ENCODE data around the gene MS4A4A. TPM values are rescaled to one million over a fixed set of nuclear protein-coding genes. Genes with fewer than 3 reads are reported as not detected.

Gene MS4A4A
- total RNA-seq, 2 donors from 2014 or later, result not detected

DNA sequence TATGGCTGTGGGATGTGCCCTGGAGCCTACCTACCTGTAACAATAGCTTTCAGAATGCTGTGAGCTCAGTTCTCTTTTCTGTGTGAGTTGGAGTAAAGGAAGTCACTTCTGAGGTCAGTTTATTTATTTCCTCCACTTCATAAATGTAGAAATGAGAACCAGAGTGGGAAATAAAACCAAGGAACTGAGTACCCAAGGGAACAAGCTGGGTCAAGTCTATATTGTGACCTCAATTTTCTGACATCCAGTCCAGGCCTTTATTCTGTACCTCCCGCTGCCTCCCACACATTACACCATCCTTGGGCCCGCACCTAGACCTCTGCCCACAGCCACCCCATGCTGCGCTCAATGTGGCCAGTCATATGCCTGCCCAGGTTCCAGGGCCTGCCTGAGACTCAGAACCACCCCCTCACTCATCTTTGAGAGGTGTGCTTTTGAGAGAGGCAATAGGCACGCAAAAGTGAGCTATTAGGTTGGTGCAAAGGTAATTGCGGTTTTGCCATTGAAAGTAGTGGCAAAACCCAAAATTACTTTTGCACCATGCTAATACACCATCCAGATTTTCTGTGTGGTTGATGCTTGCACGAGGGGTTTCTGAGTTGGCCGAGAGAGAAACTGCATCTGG lies 56.4 kb downstream of the MS4A4A start:
- peaks cover 3% of the 10 kb centered on the region for H3K4me1 Mint-ChIP-seq
- H3K4me3 ChIP-seq (ENCODE audit: low read length), result no peak overlapping the region
- H3K27me3 Mint-ChIP-seq (ENCODE audit: insufficient read depth), result no peaks in the 10 kb centered on the region
- WGBS, 2 experiments (ENCODE audit: insufficient coverage in 1 of 2, insufficient read length in 1 of 2), result 89 to 93% methylated on average over 4 to 7 of the region's 7 CpGs
- H3K4me3 Mint-ChIP-seq, result no peak overlapping the region
- DNase-seq, result no peak
- H3K4me1 ChIP-seq (ENCODE audit: control insufficient read depth, insufficient read depth, low read length), result no peaks in the 10 kb centered on the region
- no peaks in the 10 kb centered on the region for H3K27me3 ChIP-seq (ENCODE audit: control insufficient read depth, insufficient read depth, low read length, poor library complexity, severe bottlenecking)
- H3K36me3 Mint-ChIP-seq (ENCODE audit: low read depth), result no peaks in the 10 kb centered on the region
- H3K9me3 Mint-ChIP-seq, result no peaks in the 10 kb centered on the region
- no peaks in the 10 kb centered on the region for H3K9me3 ChIP-seq (ENCODE audit: control insufficient read depth, low read length)
- no peak overlapping the region for H3K9ac ChIP-seq (ENCODE audit: extremely low read depth, low read length, poor library complexity, severe bottlenecking)
- TF ChIP-seq, protein P1, sequence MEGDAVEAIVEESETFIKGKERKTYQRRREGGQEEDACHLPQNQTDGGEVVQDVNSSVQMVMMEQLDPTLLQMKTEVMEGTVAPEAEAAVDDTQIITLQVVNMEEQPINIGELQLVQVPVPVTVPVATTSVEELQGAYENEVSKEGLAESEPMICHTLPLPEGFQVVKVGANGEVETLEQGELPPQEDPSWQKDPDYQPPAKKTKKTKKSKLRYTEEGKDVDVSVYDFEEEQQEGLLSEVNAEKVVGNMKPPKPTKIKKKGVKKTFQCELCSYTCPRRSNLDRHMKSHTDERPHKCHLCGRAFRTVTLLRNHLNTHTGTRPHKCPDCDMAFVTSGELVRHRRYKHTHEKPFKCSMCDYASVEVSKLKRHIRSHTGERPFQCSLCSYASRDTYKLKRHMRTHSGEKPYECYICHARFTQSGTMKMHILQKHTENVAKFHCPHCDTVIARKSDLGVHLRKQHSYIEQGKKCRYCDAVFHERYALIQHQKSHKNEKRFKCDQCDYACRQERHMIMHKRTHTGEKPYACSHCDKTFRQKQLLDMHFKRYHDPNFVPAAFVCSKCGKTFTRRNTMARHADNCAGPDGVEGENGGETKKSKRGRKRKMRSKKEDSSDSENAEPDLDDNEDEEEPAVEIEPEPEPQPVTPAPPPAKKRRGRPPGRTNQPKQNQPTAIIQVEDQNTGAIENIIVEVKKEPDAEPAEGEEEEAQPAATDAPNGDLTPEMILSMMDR (conservative IDR thresholded peaks at IDR 0.05), result no peak
- H3K27ac Mint-ChIP-seq, result no peak overlapping the region
- no peak overlapping the region for H3K27ac ChIP-seq (ENCODE audit: low read depth, low read length)
- H3K36me3 ChIP-seq (ENCODE audit: control insufficient read depth, insufficient read depth, low read length), result no peaks in the 10 kb centered on the region

- no peaks in the 10 kb centered on the region for H3K36me3 ChIP-seq (ENCODE audit: control insufficient read depth, insufficient read depth, low read length)
- Mint-ChIP-seq H3K9me3 (no peaks in the 10 kb centered on the region), H3K27ac (no peak overlapping the region), H3K27me3 (ENCODE audit: insufficient read depth) (no peaks in the 10 kb centered on the region), H3K4me3 (no peak overlapping the region), H3K4me1 (peaks cover 3% of the 10 kb centered on the region), H3K36me3 (ENCODE audit: low read depth) (no peaks in the 10 kb centered on the region)
- H3K27me3 ChIP-seq (ENCODE audit: control insufficient read depth, insufficient read depth, low read length, poor library complexity, severe bottlenecking), result no peaks in the 10 kb centered on the region
- no peaks in the 10 kb centered on the region for H3K4me1 ChIP-seq (ENCODE audit: control insufficient read depth, insufficient read depth, low read length)
- TF ChIP-seq, protein P1 (conservative IDR thresholded peaks at IDR 0.05), result no peak
- DNase-seq, result no peak
- no peak overlapping the region for H3K9ac ChIP-seq (ENCODE audit: extremely low read depth, low read length, poor library complexity, severe bottlenecking)
- WGBS, 2 experiments (ENCODE audit: insufficient coverage in 1 of 2, insufficient read length in 1 of 2), result 89 to 98% methylated on average over 2 of the region's 2 CpGs
- H3K9me3 ChIP-seq (ENCODE audit: control insufficient read depth, low read length), result no peaks in the 10 kb centered on the region
- H3K4me3 ChIP-seq (ENCODE audit: low read length), result no peak overlapping the region
- no peak overlapping the region for H3K27ac ChIP-seq (ENCODE audit: low read depth, low read length)
Observed at GRCh38 chr11:60338053-60338452, 57.6 kb downstream of the MS4A4A start.

GRCh38 chr11:60339356-60339755 lies 58.9 kb downstream of the MS4A4A start:
- no peak overlapping the region for H3K27ac Mint-ChIP-seq
- Histone ChIP-seq H3K36me3 (ENCODE audit: control insufficient read depth, insufficient read depth, low read length) (no peaks in the 10 kb centered on the region), H3K27me3 (ENCODE audit: control insufficient read depth, insufficient read depth, low read length, poor library complexity, severe bottlenecking) (no peaks in the 10 kb centered on the region), H3K27ac (ENCODE audit: low read depth, low read length) (no peak overlapping the region), H3K4me1 (ENCODE audit: control insufficient read depth, insufficient read depth, low read length) (no peaks in the 10 kb centered on the region), H3K9ac (ENCODE audit: extremely low read depth, low read length, poor library complexity, severe bottlenecking) (no peak overlapping the region), H3K9me3 (ENCODE audit: control insufficient read depth, low read length) (no peaks in the 10 kb centered on the region), H3K4me3 (ENCODE audit: low read length) (no peak overlapping the region)
- H3K4me1 Mint-ChIP-seq, result peaks cover 3% of the 10 kb centered on the region
- H3K9me3 Mint-ChIP-seq, result no peaks in the 10 kb centered on the region
- TF ChIP-seq, protein P1 (conservative IDR thresholded peaks at IDR 0.05), result no peak
- WGBS, 2 experiments (ENCODE audit: insufficient coverage in 1 of 2, insufficient read length in 1 of 2), result no CpG with 5 or more reads among the region's 3 CpGs
- no peaks in the 10 kb centered on the region for H3K27me3 Mint-ChIP-seq (ENCODE audit: insufficient read depth)
- DNase-seq, result no peak
- no peaks in the 10 kb centered on the region for H3K36me3 Mint-ChIP-seq (ENCODE audit: low read depth)
- H3K4me3 Mint-ChIP-seq, result no peak overlapping the region
